GM19468 (cell line): ENCODE measurements around the gene CORO1C.

Experiments used
- ATAC-seq: cut with Tn5 transposase; IDR thresholded peaks from one replicate; pipeline ENCODE4 v1.9.1; 2021; ENCODE audit warnings: mild to moderate bottlenecking, moderate library complexity, moderate number of reproducible peaks; ENCODE audit not compliant: unreplicated experiment; ENCODE audit errors: extremely low read depth

The CORO1C gene

GRCh38 chr12:108727868-108728735 is 3.2 kb downstream of the CORO1C start:
- no peak for ATAC-seq

- no peak for ATAC-seq
Measured at GRCh38 chr12:108727161-108727560, 4.2 kb downstream of the CORO1C start.

- no peak for ATAC-seq
Measured at GRCh38 chr12:108724890-108725151, 6.5 kb downstream of the CORO1C start.

GRCh38 chr12:108724054-108724889 is 7.0 kb downstream of the CORO1C start:
- ATAC-seq: no peak

GRCh38 chr12:108722992-108723766 is 8.1 kb downstream of the CORO1C start:
- ATAC-seq: no peak

- no peak for ATAC-seq
Measured at GRCh38 chr12:108722463-108722862, 8.9 kb downstream of the CORO1C start.

- no peak for ATAC-seq
Measured at GRCh38 chr12:108721824-108722223, 9.5 kb downstream of the CORO1C start.

GRCh38 chr12:108720757-108721514 is 10.4 kb downstream of the CORO1C start:
- ATAC-seq: no peak

GRCh38 chr12:108717243-108717642 is 14.1 kb downstream of the CORO1C start:
- ATAC-seq: no peak

- no peak for ATAC-seq
Measured at GRCh38 chr12:108714866-108715265, 16.5 kb downstream of the CORO1C start.

GRCh38 chr12:108713471-108713870 is 17.8 kb downstream of the CORO1C start:
- no peak for ATAC-seq

- no peak for ATAC-seq
Measured at GRCh38 chr12:108712925-108713203, 18.5 kb downstream of the CORO1C start.

GRCh38 chr12:108712165-108712924 is 19.0 kb downstream of the CORO1C start:
- no peak for ATAC-seq

- no peak for ATAC-seq
Measured at GRCh38 chr12:108711489-108712164, 19.7 kb downstream of the CORO1C start.

GRCh38 chr12:108709697-108710096 is 21.6 kb downstream of the CORO1C start:
- no peak for ATAC-seq

- no peak for ATAC-seq
Measured at GRCh38 chr12:108704527-108704926, 26.8 kb downstream of the CORO1C start.

GRCh38 chr12:108702595-108703320 is 28.6 kb downstream of the CORO1C start:
- ATAC-seq: no peak

GRCh38 chr12:108701779-108702441 is 29.4 kb downstream of the CORO1C start:
- no peak for ATAC-seq
